Smooth muscle cell (in vitro differentiated cells): ENCODE measurements around the gene PLAU. TPM values are rescaled to one million over a fixed set of nuclear protein-coding genes. Genes with fewer than 3 reads are reported as not detected.

Source experiments
- DNase-seq: peaks from one replicate; lab custom pipeline; 2025; ENCODE audit not compliant: unreplicated experiment; lab: John Stamatoyannopoulos, UW
- H2AFZ ChIP-seq: fragments of 200-600 bp; sonication (generic); 2 replicates; pipeline ENCODE4 v1.6.0; 2016; ENCODE audit warnings: antibody characterized with exemption, low read depth, mild to moderate bottlenecking
- H3F3A ChIP-seq: fragments of 200-600 bp; sonication (generic); 2 replicates; pipeline ENCODE4 v1.6.0; 2017; ENCODE audit warnings: antibody characterized with exemption, low read depth
- H3K27ac ChIP-seq: fragments of 200-600 bp; sonication (generic); 2 replicates; pipeline ENCODE4 v1.5.1; 2016; ENCODE audit warnings: low read depth, mild to moderate bottlenecking
- H3K27me3 ChIP-seq: fragments of 200-600 bp; sonication (generic); 2 replicates; pipeline ENCODE4 v1.6.1; 2016; ENCODE audit warnings: low read depth, mild to moderate bottlenecking
- H3K36me3 ChIP-seq: fragments of 200-600 bp; sonication (generic); 2 replicates; pipeline ENCODE4 v1.5.1; 2016; ENCODE audit warnings: low read depth
- H3K4me1 ChIP-seq: fragments of 200-600 bp; sonication (generic); 2 replicates; pipeline ENCODE4 v1.5.1; 2016; ENCODE audit warnings: low read depth
- H3K4me2 ChIP-seq: fragments of 200-600 bp; sonication (generic); 2 replicates; pipeline ENCODE4 v1.6.0; 2016; ENCODE audit warnings: mild to moderate bottlenecking
- H3K4me3 ChIP-seq: fragments of 200-600 bp; sonication (generic); 2 replicates; pipeline ENCODE4 v1.5.1; 2016; ENCODE audit warnings: mild to moderate bottlenecking
- H3K79me2 ChIP-seq: fragments of 200-600 bp; sonication (generic); 2 replicates; pipeline ENCODE4 v1.6.0; 2016; ENCODE audit warnings: low read depth, mild to moderate bottlenecking
- H3K9ac ChIP-seq: fragments of 200-600 bp; sonication (generic); 2 replicates; pipeline ENCODE4 v1.6.0; 2016; ENCODE audit warnings: low read depth
- H3K9me3 ChIP-seq: fragments of 200-600 bp; sonication (generic); replicated peaks from 2 replicates; pipeline ENCODE4 v1.5.1; 2016; ENCODE audit warnings: low read depth
- H4K20me1 ChIP-seq: fragments of 200-600 bp; sonication (generic); 2 replicates; pipeline ENCODE4 v1.6.0; 2016; ENCODE audit warnings: low read depth
- WGBS: methylation state at CpG from one replicate; pipeline ENCODE4 v1.1.7; 2016; ENCODE audit warnings: low lambda C conversion rate; 5-methylcytosine and 5-hydroxymethylcytosine counted together
- polyA plus RNA-seq: library from polyadenylated mRNA; unstranded; fragments of >200 nt; fragmentation: Nextera tagmentation; extraction: Ambion mirVana; gene quantifications from 2 replicates; pipeline ENCODE4 v1.2.1, GENCODE V29; 2016
- total RNA-seq: library from RNA; depleted of rRNA; stranded (reverse); fragments of >200 nt; gene quantifications from 2 replicates; pipeline ENCODE4 v1.2.3, GENCODE V29; 2014
- TF ChIP-seq, protein P1 (sequence below): fragments of 200-600 bp; sonication (generic); IDR thresholded peaks from 2 replicates; pipeline ENCODE4 v1.5.1; 2017; ENCODE audit warnings: borderline replicate concordance, mild to moderate bottlenecking, antibody characterized with exemption; ENCODE audit not compliant: insufficient read depth, poor library complexity, severe bottlenecking

Gene PLAU
- total and polyA plus RNA-seq, 2 experiments from 2014 or later = 9.2 to 10.7 TPM

DNA sequence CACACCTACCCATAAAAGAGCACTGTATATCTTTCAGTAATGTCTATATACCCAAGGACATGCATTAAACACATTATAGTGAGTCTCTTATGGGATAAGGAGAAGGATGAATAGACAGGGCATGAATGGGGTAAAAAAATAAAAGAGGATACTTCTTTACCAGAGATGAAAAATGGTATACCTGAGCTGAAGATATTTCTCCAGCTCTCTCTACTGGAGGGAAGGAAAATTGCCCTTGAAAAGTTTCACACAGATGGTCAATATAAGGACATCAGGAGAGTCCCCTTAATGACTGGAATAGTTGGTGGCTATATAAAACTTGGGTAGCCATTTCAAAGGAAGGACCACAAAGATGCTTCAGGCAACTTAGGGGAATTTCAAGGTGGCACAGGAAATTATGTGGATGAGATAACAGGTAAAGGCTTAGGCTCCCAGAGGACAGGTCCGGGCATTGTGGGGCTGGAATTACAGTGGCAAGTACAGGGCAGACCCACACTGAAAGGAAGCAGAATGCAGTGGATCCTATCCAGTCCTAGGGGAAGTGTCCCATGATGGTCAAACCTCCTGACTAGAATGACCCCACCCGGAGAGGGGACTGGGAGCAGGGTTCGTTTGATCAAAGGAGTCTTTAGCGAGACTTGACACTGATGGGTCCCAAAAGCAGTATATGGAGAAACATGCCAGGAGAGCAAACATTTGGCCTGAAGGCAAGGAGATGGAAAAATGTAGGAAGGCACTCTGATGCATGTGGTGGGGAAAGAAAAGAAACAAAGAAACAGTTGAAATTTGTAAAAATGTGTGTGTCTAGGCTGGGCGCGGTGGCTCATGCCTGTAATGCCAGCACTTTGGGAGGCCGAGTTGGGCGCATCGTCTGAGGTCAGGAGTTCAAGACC, 35.6 kb downstream of the PLAU start:
- no peaks in the 10 kb centered on the region for H3K4me1 ChIP-seq
- H3K79me2 ChIP-seq = no peaks in the 10 kb centered on the region
- H4K20me1 ChIP-seq = no peaks in the 10 kb centered on the region
- no peaks in the 10 kb centered on the region for H3K9me3 ChIP-seq
- H3F3A ChIP-seq = no peaks in the 10 kb centered on the region
- no peak overlapping the region for H3K9ac ChIP-seq
- H3K27me3 ChIP-seq = no peaks in the 10 kb centered on the region
- H3K4me3 ChIP-seq = no peak overlapping the region
- no peak overlapping the region for H2AFZ ChIP-seq
- H3K4me2 ChIP-seq = no peak overlapping the region
- no peak overlapping the region for H3K27ac ChIP-seq
- H3K36me3 ChIP-seq = no peaks in the 10 kb centered on the region
- DNase-seq = no peak
- WGBS = 76% methylated on average over 9 of the region's 9 CpGs
- TF ChIP-seq, protein P1, sequence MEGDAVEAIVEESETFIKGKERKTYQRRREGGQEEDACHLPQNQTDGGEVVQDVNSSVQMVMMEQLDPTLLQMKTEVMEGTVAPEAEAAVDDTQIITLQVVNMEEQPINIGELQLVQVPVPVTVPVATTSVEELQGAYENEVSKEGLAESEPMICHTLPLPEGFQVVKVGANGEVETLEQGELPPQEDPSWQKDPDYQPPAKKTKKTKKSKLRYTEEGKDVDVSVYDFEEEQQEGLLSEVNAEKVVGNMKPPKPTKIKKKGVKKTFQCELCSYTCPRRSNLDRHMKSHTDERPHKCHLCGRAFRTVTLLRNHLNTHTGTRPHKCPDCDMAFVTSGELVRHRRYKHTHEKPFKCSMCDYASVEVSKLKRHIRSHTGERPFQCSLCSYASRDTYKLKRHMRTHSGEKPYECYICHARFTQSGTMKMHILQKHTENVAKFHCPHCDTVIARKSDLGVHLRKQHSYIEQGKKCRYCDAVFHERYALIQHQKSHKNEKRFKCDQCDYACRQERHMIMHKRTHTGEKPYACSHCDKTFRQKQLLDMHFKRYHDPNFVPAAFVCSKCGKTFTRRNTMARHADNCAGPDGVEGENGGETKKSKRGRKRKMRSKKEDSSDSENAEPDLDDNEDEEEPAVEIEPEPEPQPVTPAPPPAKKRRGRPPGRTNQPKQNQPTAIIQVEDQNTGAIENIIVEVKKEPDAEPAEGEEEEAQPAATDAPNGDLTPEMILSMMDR = no peak

DNA sequence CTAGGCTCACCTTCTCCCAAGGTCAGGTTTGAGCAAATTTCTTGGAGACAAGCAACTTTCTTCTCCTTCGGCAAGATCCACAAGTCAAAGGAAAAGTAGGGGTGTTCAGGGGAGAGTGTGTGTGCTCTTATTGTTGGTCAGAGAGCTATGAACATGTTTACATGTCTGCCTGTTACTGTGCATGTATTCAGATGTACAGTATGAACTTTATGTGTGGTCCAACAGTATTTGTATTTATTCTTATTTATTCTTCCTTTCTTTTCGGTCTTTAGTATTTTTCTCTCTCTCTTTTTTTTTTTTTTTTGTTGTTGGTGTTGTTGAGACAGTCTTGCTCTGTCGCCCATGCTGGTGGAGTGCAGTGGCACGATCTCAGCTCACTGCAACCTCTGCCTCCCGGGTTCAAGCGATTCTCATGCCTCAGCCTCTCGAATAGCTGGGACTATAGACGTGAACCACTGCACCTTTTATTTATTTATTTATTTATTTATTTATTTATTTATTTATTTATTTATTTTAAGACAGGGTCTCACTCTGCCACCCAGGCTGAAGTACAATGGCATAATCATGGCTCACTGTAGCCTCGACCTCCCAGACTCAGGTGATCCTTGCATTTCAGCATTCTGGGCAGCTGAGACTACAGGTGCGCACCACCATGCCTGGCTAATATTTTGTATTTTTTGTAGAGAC, 38.2 kb downstream of the PLAU start:
- H3K9ac ChIP-seq = no peak overlapping the region
- H3K27ac ChIP-seq = no peak overlapping the region
- WGBS = 95% methylated on average over 10 of the region's 10 CpGs
- H3K36me3 ChIP-seq = no peaks in the 10 kb centered on the region
- TF ChIP-seq, protein P1 = no peak
- H3K9me3 ChIP-seq = no peaks in the 10 kb centered on the region
- H3K27me3 ChIP-seq = no peaks in the 10 kb centered on the region
- no peaks in the 10 kb centered on the region for H3F3A ChIP-seq
- no peaks in the 10 kb centered on the region for H3K79me2 ChIP-seq
- H2AFZ ChIP-seq = no peak overlapping the region
- no peaks in the 10 kb centered on the region for H4K20me1 ChIP-seq
- H3K4me3 ChIP-seq = no peak overlapping the region
- no peak overlapping the region for H3K4me2 ChIP-seq
- no peaks in the 10 kb centered on the region for H3K4me1 ChIP-seq
- no peak for DNase-seq

DNA sequence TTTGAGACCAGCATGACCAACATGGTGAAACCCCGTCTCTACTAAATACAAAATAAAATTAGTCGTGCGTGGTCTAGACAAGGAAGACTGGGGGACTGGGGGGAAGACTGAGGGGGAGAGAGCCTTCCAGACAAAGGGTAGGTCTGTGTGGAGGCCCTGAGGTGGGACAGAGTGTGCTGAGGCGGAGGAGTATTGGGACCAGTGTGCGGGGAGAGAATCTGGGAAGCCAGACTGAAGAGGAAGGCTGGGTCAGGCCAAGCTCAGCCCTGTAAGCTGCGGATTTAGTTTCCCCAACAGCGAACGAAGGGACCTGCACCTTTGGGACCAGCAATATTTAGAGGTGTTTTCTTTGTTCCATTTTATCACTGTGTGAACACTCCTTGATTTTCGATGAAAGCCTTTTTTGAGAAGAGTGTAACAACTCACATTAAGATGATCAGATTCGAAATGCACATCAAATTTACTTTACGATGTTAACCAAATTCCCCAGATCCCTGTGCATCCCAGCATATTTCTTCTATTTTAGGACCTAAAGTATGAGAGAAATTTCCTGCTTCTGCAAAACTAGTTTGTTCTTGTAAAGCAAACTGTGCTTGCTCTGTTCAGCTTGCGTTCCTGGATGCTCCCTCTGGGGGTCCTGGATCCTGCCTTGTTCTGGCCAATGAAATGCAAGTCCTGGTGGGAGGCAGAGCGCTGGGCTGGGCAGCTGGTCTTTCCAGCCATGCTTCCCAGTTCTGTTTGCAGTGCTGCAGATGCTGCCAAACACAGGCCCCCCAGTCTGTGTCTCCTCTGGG, 39.4 kb downstream of the PLAU start:
- H3K4me3 ChIP-seq = no peak overlapping the region
- H2AFZ ChIP-seq = no peak overlapping the region
- H4K20me1 ChIP-seq = no peaks in the 10 kb centered on the region
- WGBS = 81% methylated on average over 13 of the region's 13 CpGs
- no peak overlapping the region for H3K4me2 ChIP-seq
- no peaks in the 10 kb centered on the region for H3K27me3 ChIP-seq
- H3K36me3 ChIP-seq = no peaks in the 10 kb centered on the region
- no peak for DNase-seq
- no peaks in the 10 kb centered on the region for H3F3A ChIP-seq
- no peak overlapping the region for H3K27ac ChIP-seq
- TF ChIP-seq, protein P1 = no peak
- H3K4me1 ChIP-seq = no peaks in the 10 kb centered on the region
- no peaks in the 10 kb centered on the region for H3K9me3 ChIP-seq
- H3K9ac ChIP-seq = no peak overlapping the region
- no peaks in the 10 kb centered on the region for H3K79me2 ChIP-seq
